Measurements from ENCODE around the gene EPHB1.

Gene EPHB1

DNA sequence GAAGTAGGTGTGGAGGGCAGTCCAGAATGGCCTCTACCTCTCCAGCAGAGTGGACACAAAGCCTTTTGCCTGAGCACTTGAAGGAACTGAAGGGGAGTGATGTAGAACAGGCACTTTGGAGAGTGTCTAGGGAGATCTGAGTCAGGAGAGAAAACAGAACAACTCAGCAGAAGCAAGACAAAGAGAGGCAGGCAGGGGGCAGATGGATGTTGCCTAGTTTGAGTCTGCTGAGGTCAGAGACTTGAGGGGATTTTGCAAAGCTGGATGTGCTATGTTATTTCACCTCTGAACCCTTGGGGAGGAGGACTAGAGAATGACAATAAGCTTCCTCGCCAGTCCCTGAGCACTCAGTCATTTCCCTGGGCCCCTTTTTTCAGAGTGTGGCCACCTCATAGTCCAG lies 366.4 kb downstream of the EPHB1 start:
- no peak for DNase-seq (ENCODE audit: low read depth)

DNA sequence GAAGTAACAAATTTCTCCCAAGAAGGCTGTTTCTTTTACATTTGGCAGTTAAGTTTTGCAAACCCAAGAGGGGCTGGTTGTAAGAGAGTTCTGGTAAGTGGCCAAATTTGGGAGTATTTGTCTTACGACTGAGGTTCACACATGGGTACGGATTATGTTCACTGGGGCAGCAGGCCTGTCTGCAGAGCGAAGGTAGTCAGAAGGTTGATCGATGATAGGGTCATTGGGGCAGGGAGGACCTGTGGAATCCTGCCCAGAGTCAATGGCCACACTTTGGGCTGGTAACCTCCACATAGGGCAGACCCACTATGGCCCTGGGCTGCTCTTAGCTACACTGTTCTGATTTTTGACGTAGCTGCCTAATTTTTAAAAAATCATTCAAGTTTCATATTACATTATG lies 368.6 kb downstream of the EPHB1 start:
- no peak for DNase-seq (ENCODE audit: low read depth)

DNA sequence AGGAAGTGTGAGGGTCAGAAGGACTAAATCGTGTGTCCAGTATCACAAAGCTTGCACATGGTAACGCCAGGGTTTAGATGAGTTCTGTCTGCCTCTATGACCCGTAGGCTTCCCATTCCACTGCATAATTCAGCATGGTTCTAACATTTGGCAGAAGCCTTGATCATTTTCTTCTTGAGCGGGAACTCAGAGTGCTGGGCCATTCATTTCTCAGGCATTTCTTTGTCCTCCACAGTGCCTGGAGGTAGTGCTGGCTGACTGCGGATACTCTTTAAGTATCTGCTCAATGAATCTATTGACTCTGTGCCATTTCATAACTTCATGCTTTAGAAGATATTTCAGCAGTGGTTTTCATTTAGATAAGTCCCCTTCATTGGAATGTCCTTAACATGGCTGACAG lies 370.2 kb downstream of the EPHB1 start:
- DNase-seq (ENCODE audit: low read depth): no peak

DNA sequence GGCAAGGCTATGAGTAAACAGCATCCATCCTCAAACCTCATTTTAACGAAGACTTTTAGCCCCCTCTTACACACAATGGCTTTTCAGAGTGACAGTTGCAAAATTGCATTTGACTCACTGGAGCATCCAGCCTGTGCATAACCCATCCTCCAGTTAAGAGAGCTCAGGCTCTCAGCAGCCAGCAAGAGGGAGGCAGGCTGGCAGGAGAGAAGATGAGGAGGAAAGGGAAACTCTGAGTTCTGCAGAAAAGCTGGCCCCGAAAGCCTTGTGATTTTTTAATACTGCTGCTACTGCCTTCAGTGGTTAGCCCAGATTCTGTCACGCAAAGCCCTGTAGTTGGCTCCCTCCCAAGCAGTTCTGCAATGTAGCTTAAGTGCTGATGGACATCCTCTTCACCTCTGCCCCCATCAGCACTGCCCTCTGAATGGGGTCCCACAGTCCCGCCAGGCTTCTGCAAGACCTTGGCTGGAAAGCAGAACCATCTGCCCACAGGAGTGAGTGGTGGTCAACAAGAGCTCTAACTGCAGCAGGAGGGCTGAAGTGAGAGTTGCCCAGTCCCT lies 371.3 kb downstream of the EPHB1 start:
- DNase-seq (ENCODE audit: low read depth): no peak

DNA sequence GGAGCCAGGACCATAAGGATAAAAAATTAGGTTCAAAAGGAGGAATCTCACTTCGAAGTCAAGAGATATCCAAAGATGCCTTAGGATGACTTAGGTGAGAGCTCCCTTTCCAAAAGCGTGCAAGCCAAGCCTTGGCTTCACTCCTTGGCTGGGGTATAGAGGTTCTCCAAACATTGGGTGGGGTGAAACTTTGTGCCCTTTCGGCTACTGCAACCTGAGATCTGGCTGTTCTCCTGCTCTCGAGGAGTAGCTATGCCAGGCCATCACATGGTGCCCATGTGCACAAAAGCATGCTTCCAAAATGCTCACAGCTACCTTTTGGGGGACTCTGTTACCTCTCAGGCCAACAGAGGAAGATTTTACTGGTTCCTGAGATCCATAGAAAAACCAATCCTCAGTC lies 373.8 kb downstream of the EPHB1 start:
- DNase-seq (ENCODE audit: low read depth): no peak

DNA sequence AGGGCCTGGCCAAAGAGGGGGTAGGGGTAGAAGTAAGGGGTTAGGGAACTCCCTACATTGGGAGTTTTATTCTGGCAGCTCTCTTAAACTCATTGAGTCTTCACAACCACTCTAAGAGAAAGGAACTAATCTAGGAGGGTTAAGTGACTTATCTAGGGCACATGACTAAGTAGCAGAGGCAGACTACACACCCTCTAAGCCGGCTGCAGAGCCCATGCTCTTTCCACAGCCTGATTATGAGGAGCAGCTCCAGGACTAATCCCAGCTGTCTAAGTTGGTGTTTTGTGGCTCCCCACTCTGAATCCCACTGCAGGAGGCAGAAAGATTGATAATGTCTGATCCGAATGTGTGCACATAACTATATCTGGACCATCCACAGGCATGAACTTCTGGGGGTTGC lies 374.6 kb downstream of the EPHB1 start:
- DNase-seq (ENCODE audit: low read depth): no peak

DNA sequence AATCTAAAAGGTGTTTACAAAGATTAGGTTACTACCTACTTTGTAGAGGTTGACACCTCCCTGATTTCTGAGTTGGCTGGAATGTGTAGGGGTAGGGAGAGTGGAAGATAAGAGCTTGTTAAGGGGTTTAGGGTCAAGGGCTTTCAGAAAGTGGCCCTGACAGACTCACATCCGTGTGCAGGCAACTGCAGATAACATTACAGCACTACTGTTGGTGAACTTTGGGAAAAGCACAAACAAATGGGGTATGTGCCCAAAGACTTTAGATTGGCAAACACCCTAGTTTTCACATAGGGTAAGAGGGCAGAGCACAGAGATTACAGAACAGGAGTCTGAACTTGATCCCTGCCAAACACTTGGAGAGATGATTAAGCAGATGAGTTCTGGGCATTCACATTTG lies 375.7 kb downstream of the EPHB1 start:
- no peak for DNase-seq (ENCODE audit: low read depth)

DNA sequence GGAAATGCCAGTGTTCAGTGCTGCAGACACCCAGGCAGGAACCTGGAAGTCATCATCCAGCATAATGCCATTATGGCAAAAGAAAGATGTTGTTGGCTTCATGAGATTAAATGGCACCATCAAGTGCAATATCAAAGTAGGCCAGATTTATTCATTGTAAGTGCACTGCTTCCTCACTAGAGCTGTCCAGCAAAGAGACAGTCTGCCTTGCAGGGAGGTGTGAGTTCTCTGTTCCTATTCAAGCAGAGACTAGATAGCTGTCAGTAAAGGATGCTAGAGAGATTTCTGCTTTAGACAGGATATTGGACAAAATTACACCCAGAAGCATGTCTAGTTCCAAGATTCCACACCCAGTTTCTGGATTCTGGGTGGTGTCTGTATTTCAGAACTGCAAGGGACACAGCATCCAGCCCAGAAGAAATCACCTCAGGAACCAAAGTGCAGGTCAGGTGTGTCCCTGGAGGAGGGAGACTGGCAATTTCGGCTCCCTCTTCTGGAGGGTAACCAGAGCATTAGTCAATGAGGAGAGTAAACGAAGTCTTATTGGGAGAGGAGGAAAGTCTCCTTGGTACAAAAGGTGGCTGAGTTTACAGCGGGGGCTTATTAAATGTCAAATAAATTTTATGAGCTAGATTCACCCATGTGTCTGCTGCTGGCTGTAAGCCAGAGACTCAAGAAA lies 377.3 kb downstream of the EPHB1 start:
- DNase-seq (ENCODE audit: low read depth): no peak

DNA sequence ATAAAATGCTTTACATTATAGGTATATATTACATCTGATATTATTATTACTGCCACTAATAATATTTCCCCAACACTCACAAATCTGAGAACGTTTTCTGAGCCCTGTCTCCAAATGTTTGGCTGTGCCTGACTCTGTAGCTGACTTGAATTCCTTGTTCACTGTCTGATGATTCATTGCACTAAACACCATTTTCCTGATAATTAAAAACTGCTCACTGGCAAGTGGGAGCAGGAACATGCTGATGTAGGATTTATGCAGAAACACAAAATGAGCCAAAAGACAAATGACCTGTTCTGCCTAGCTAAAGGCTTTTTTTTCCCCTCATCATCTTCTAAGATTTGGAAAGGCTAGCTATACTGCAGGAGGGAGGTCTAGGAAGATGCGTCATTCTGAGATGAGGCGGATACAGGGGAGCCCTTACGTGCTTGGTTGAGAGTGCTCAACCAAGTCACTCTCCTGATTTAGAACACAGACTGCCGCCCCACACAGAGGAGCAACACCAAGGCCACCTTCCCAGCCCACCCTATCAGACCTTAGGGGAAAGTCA lies 380.7 kb downstream of the EPHB1 start:
- no peak for DNase-seq (ENCODE audit: low read depth)

DNA sequence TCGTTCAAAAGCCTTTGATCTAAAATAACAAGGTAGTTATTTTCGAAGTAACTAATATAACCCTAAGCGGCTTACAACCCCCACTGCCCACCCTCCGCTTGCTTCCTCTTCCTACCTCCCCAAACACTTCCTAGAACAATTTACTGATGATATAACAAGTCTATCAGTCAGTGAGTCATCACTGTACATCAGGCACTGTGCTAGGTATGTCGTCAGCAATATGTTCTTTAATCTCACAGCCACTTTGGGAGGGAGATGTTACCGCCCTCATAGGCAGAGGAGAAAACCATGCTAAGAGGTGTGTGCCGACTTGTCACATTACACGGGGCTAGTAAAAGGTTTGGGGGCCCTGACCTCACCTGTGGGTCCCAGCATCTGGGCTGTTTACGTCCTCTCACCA lies 381.8 kb downstream of the EPHB1 start:
- no peak for DNase-seq (ENCODE audit: low read depth)

DNA sequence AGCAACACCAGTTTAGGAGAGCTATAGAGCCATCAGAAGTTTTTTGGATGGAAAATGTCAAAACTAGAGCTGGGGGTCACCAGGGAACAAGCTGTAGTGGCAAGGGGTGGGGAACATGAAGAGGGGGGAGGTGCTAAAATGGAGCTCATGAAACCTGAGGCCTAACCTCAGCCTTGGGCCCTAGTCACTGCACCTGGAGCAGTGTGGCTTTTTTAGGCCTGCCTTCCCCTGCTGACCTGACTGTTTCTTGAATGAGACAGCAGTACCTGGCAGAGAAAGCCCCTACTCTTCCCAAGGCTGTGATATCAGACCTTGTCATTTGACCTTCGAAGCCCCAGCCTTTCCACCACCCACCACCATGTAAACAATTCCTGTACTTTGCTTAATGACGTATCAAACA lies 383.5 kb downstream of the EPHB1 start:
- DNase-seq (ENCODE audit: low read depth): no peak

DNA sequence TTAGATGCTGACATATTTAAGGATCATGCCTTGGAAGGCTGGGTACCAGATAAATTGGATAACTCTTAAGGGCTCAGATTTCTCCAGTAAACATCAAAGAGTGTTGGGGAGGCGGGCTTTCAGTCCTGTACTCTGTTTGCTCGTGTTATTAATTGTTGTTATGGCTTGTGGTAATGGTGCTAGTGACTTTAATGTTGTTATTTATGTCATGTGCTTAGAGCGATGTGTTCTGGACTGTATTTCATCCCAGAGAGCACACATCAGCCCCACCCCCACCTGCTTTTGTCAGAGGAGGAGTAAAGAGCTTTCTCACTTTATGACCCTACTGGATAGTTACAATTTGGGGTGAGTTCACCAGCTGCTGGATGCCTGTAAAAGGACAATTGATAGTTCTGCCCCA lies 386.3 kb downstream of the EPHB1 start:
- DNase-seq (ENCODE audit: low read depth): no peak

DNA sequence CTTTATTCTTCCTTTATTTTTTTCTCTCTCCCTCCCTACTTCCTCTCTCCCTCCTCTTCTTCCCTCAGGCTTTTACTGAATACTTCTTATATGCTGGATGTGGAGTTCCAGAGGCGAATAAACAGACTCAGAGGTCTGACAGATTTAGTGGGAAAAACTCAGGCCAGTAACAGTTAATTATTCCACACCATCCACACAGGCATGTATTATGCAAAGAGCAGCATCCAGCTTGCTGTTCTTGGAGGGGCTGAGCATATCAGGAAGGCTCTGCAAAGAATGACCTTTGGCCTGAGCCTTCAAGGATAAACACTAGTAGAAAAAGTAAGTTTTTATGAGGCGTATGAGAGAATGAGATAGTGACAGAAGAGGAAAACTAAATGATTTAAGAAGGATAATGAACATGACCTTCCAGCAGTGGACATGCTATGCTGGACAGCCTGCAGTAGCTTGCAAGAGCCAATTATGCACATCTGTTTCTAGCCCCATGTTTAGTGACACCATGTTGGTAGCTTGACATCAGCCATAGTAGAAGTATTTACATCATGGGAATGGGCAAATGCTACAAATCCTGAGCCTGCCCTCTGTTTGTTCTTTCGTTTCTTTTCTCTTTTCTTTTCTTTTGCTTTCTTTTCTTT lies 387.4 kb downstream of the EPHB1 start:
- DNase-seq (ENCODE audit: low read depth): no peak

DNA sequence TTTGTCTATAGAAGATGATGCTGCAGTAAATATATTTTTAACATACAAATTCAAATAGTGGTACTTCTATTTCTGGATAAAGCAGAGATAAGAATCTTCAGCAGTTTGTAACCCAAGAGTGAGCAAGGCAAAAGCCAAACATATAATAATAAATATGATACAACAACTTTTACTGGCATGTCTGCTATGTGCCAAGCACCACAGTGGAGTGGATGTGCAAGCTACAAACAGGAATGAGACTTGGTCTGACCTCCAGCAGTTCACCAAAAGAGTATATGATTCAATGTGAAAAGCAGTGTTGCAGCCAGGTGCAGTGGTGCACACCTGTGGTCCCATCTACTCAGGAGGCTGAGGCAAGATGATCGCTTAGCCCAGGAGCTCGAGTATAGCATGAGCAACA lies 395.6 kb downstream of the EPHB1 start:
- no peak for DNase-seq (ENCODE audit: low read depth)

DNA sequence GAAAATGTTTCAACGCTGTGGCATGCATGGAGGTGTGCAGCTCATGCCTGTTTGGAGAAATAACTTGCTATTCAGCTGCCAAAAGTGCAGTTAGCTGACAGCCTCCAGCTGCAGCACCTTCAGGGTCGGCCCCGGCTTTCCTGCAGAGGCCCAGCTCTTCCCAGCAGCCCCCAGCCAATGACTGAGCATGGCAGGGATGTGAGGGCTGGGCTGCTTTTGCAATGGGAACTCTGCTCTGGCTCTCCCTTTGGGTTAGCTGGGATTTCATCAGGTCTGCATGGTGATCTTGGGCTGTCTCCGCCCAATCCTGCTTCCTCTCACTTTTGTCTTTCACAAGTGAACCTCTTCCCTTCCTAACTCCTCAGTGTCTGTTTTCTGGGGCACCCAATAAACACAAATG lies 396.6 kb downstream of the EPHB1 start:
- DNase-seq (ENCODE audit: low read depth): no peak

DNA sequence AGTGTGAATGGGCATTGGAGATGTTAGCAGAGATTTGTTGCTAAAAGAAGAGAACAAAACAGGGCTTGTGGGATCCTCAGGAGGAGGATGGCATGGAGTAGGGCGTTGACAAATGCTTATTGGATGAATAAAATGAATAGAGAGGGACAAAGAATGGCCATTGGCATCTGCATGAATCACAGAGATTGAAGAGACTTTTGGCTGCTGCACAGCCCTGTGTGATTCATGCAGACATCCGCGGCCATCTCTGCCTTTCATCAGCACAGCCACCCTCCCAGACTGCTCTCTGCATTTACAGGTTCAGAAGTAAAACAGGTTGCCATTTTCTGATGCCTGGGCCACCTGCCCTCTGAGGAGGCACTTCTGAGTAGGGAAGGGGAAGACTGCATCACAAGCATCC lies 397.9 kb downstream of the EPHB1 start:
- DNase-seq (ENCODE audit: low read depth): no peak

DNA sequence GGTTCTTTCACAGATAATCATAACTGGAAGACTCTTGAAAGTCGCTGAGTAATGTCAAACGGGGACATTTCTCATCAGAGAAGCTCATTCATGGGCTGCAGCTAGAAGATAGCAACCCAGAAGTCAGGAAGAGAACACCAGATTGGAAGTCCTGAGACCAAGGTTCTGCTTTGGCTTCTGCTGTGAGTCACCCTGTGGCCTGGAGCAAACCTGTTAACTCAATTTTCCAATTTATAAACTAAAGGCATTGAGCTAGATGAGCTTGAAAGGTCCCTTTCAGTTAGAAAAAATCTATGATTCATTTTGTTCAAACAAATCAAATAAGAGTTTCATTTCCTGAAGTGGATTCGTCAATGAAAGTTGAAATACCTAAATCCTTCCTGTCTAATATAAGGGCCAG lies 402.2 kb downstream of the EPHB1 start:
- DNase-seq (ENCODE audit: low read depth): no peak

DNA sequence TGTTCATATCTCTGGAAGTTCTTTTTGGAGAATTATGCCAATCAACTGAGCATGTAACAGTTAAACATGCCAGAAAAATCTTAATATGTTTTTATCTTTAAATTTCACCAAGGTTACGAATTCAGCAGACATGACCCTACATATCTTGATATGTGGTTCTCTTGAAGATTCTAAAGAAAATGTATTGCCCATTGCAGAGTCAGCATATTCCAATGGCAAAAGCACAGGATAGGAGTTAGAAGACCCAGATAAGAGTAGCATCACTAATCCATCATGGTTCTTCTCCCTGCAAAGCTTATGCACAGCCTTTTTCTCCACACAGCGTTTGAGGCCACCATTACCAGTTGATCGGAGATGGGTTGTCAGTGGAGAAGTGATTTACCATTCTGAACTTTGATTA lies 402.8 kb downstream of the EPHB1 start:
- DNase-seq (ENCODE audit: low read depth): no peak

DNA sequence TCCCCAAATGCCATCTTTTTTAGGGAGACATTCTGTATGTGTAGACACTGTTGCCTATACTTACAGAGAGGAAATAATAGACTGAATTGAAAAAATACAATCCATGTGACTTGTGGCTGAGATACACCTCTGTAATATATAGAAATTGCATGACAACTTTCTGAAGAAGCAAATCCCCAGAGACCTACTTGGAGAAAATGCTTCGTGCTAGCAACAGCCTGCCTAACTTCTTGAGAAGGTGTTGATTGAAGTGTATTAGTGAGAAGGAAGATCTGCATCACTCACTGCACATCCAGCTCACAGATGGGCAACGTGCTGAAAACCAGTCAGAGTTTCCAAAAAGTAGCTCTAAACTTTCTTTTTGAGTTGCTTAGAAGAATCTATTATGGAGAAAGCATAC lies 404.1 kb downstream of the EPHB1 start:
- no peak for DNase-seq (ENCODE audit: low read depth)

DNA sequence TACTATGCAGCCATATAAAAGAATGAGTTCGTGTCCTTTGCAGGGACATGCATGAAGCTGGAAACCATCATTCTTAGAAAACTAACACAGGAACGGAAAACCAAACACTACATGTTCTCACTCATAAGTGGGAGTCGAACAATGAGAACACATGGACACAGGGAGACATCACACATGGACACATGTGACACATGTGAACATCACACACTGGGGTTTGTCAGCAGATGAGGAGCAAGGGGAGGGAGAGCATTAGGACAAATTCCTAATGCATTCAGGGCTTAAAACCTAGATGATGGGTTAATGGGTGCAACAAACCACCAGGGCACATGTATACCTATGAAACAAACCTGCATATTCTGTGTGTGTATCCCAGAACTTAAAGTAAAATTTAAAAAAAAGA lies 408.0 kb downstream of the EPHB1 start:
- DNase-seq (ENCODE audit: low read depth): no peak

DNA sequence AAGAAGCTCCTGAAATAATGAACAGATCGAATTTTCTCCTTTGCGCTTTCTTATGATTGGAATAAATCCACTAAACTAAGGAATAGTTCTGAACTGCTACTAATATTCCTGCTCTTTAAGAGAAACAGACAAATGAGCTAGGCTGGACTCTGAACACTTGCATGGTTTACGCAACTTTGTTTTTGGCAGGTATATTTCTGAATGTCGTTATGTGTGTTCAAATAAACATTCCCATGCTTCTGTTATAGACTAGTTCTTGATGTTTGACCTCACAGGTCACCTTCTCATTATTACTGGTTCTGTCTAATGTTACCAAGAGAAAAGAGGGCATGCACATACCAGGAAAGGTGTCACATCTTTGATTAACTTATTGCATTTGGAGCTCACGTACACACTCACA lies 418.2 kb downstream of the EPHB1 start:
- no peak for DNase-seq (ENCODE audit: low read depth)

DNA sequence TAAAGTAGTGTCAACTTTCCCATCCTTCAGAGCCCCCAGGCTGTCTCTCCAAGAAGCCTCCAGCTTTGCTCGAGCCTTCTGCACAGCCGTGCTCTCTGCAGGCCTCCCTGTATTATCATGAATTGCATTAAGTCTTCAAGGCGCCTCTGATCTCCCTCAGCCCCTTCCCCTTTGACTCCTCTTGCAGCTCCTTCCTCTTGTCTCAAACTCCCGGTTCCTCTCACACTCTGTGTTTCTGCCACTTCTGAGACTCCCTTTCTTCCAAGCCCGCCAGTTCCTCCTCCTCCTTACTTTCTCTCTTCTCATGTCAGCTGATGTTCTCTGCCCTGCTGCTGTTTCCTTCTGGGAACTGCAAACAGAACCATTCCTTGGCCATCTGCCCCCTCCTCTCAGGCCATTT lies 418.8 kb downstream of the EPHB1 start:
- no peak for DNase-seq (ENCODE audit: low read depth)

DNA sequence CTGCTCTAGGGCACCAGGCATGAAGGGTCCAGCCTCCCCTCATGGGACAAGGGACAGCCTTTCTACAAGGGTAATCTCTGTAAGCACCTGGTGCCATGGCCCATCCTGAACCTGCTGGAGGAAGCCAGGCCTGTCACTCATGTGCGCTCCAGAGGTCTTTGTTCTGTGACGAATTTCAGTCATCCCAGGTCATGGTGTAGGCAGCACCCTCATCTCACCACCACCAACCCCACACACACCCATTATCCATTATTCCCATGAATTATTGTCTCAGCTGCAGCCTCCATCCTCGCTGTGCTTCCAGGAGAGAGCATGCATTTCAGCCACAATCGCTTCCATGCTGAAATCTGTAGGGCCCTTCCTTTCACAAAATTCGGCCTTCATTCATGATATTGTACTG lies 419.3 kb downstream of the EPHB1 start:
- no peak for DNase-seq (ENCODE audit: low read depth)

DNA sequence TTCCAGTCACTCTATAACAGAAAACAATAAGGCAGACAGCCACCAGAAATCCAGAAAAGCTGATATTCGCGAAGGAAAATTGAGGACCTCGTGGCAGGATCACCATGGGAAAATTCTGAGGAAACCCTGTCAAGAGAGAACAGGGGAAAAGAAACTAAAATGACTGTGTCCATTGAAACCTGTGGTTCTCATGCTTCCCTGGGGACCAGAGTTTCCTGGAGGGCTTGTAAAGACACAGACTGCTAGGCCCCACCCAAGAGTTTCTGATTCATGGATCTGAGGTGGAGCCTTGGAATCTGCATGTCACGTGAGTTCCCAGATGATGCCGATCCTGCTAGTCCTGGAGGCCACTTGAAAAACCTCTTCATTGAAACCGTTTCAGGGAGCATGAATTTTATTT lies 420.5 kb downstream of the EPHB1 start:
- no peak for DNase-seq (ENCODE audit: low read depth)

Measured in T follicular helper cell (primary cell).